Tibial nerve (tissue), 4 donors: ENCODE measurements around the gene FBXL14. TPM values are rescaled to one million over a fixed set of nuclear protein-coding genes. Genes with fewer than 3 reads are reported as not detected.
"Not testable (repeated sequence)": the region's sequence is repeated elsewhere in the genome, so short reads cannot be mapped to it uniquely, and the experiment has no call there.

ENCODE experiments used
- DNase-seq, 2 donors: peaks; one replicate each; pipeline ENCODE4 v3.0.0-alpha.2; 2019; ENCODE audit warnings: low spot score in 2 of 2
- H3K27ac ChIP-seq, 4 donors: fragments of 200-600 bp; sonication (generic) in 3 of 4; one replicate each; pipeline ENCODE4 v1.5.1; 2017 to 2019; ENCODE audit warnings: mild to moderate bottlenecking in 1 of 4
- H3K27me3 ChIP-seq, 2 donors: fragments of 200-600 bp; sonication (generic) in 1 of 2; one replicate each; pipeline versions ENCODE4 v1.5.1 to v1.6.0; 2017 to 2019
- H3K36me3 ChIP-seq, 3 donors: fragments of 200-600 bp; sonication (generic); one replicate each; pipeline ENCODE4 v1.5.1; 2018 to 2019
- H3K4me1 ChIP-seq, 4 donors: fragments of 200-600 bp; sonication (generic) in 3 of 4; one replicate each; pipeline ENCODE4 v1.5.1; 2017 to 2019
- H3K4me3 ChIP-seq, 4 donors: fragments of 200-600 bp; sonication (generic) in 3 of 4; one replicate each; pipeline ENCODE4 v1.5.1; 2017 to 2019; ENCODE audit warnings: mild to moderate bottlenecking in 1 of 4, moderate library complexity in 1 of 4
- H3K9me3 ChIP-seq, 4 donors: fragments of 200-600 bp; sonication (generic) in 3 of 4; one replicate each; pipeline ENCODE4 v1.5.1; 2017 to 2019
- CTCF ChIP-seq, 5 experiments: fragments of 200-600 bp in 3 of 5; fragments of 450-650 bp in 2 of 5; sonication (generic) in 3 of 5; IDR thresholded peaks; one replicate each; pipeline ENCODE4 v1.5.1; 2016 to 2019; ENCODE audit warnings: antibody characterized with exemption in 5 of 5, mild to moderate bottlenecking in 3 of 5, moderate library complexity in 2 of 5
- EP300 ChIP-seq, 2 donors: sonication (generic); formaldehyde crosslinking; IDR thresholded peaks; one replicate each; pipeline ENCODE4 v1.6.1; 2017; ENCODE audit warnings: antibody characterized with exemption in 2 of 2, mild to moderate bottlenecking in 1 of 2
- POLR2A ChIP-seq, 2 donors: fragments of 450-650 bp; IDR thresholded peaks; one replicate each; pipeline ENCODE4 v1.6.1; 2017; ENCODE audit warnings: antibody characterized with exemption in 2 of 2, mild to moderate bottlenecking in 2 of 2, moderate library complexity in 2 of 2
- WGBS, 2 donors: methylation state at CpG; one replicate each; pipeline ENCODE4 v1.1.5; 2018; 5-methylcytosine and 5-hydroxymethylcytosine counted together
- total RNA-seq, 4 donors: library from RNA; depleted of rRNA; stranded (reverse); fragments of >200 nt; gene quantifications; one replicate each; pipeline ENCODE4 v1.1.0, GENCODE V29; 2016

The FBXL14 gene
- total RNA-seq, 4 donors from 2014 or later: 11.7 to 21.4 (median 17.3) TPM

DNA sequence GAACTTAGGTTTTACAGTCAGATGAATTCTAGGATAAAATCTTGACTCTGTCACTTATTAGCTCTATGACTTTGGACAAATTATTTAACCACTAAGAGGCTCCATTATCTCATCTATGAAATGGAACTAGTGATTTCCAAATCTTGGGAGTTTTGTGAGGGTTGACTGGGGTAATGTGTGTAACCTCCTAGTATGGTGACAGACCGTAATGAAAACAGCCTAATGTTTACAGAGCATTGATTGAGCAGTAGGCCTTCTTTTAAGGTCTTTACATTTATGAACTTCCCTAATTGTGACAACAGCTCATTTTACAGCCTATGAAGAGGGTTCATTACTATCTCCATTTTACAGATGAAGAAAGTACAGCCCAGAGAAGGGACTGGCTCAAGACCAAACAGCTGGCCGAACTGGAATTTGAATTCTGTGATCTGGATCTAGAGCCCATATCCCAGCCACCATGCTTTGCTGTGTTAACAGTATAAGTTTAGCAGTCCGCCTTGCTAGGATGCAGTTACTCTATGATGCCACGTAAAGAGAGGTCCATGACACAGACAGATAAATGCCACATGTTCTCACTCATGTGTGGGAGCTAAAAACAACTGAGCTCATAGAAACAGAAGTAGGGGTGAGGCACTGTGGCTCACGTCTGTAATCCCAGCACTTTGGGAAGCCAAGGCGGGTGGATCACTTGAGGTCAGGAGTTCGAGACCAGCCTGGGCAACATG is 9.1 kb upstream of the FBXL14 start:
- H3K27ac ChIP-seq: no peak overlapping the region
- 82 to 87% methylated on average over 7 of the region's 7 CpGs for WGBS, 2 donors
- H3K9me3 ChIP-seq: no peaks in the 10 kb centered on the region

DNA sequence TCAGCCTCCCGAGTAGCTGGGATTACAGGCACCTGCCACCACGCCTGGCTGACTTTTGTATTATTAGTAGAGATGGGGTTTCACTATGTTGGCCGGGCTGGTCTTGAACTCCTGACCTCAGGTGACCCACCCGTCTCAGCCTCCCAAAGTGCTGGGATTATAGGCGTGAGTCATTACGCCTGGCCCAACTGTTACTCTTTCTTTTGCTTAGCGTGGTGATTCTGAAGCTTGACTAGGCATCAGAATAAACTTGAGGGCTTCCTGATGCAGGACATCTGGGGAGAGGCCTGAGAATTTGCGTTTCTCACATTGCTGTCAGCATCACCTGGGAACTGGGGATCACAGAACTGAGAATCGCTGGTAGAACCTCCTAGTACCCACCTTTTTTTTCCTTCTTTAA is 8.3 kb upstream of the FBXL14 start:
- 90 to 93% methylated on average over 9 of the region's 9 CpGs for WGBS, 2 donors
- H3K27me3 ChIP-seq, H3K9me3 ChIP-seq, H3K36me3 ChIP-seq, H3K27ac ChIP-seq, DNase-seq, H3K4me3 ChIP-seq: not testable (repeated sequence)
- H3K4me1 ChIP-seq: peaks cover 0 to 32% (median 13%) of the 10 kb centered on the region in 4 donors

More for the DNA sequence above, 9.1 kb upstream of the FBXL14 start:
- no peaks in the 10 kb centered on the region for H3K36me3 ChIP-seq
- no peak overlapping the region for H3K4me3 ChIP-seq
- no peaks in the 10 kb centered on the region for H3K27me3 ChIP-seq
- DNase-seq: no peak
- peaks cover 0 to 39% (median 18%) of the 10 kb centered on the region in 4 donors for H3K4me1 ChIP-seq
- TF ChIP-seq EP300 (IDR thresholded peaks at IDR 0.05) (no peak), CTCF (IDR thresholded peaks at IDR 0.05) (no peak), POLR2A (IDR thresholded peaks at IDR 0.05) (no peak)

GRCh38 chr12:1598757-1599156 is 4.4 kb upstream of the FBXL14 start:
- 96 to 99% methylated on average over 3 of the region's 3 CpGs for WGBS, 2 donors
- no peak for TF ChIP-seq POLR2A (IDR thresholded peaks at IDR 0.05)
- no peak for TF ChIP-seq EP300 (IDR thresholded peaks at IDR 0.05)
- no peak for TF ChIP-seq CTCF (IDR thresholded peaks at IDR 0.05)

GRCh38 chr12:1595690-1596347 is 1.4 kb upstream of the FBXL14 start:
- Histone ChIP-seq H3K27me3 (no peaks in the 10 kb centered on the region), H3K4me3 (peak overlapping the region in 3 of 4 donors; percentile 53 to 69 (median 65)), H3K9me3 (no peaks in the 10 kb centered on the region), H3K27ac (peak overlapping the region; percentile 90 to 98 (median 96)), H3K4me1 (peaks cover 0 to 41% (median 26%) of the 10 kb centered on the region in 4 donors), H3K36me3 (no peaks in the 10 kb centered on the region)
- WGBS, 2 donors: 69 to 71% methylated on average over 9 of the region's 9 CpGs
- DNase-seq: no peak
- TF ChIP-seq POLR2A (IDR thresholded peaks at IDR 0.05) (no peak), EP300 (IDR thresholded peaks at IDR 0.05) (no peak), CTCF (IDR thresholded peaks at IDR 0.05) (no peak)

More at GRCh38 chr12:1598757-1599156, 4.4 kb upstream of the FBXL14 start:
- no peaks in the 10 kb centered on the region for H3K36me3 ChIP-seq
- no peak for DNase-seq
- no peak overlapping the region for H3K4me3 ChIP-seq
- no peaks in the 10 kb centered on the region for H3K27me3 ChIP-seq
- peaks cover 0 to 18% (median 4%) of the 10 kb centered on the region in 4 donors for H3K4me1 ChIP-seq
- no peaks in the 10 kb centered on the region for H3K9me3 ChIP-seq
- H3K27ac ChIP-seq: no peak overlapping the region

DNA sequence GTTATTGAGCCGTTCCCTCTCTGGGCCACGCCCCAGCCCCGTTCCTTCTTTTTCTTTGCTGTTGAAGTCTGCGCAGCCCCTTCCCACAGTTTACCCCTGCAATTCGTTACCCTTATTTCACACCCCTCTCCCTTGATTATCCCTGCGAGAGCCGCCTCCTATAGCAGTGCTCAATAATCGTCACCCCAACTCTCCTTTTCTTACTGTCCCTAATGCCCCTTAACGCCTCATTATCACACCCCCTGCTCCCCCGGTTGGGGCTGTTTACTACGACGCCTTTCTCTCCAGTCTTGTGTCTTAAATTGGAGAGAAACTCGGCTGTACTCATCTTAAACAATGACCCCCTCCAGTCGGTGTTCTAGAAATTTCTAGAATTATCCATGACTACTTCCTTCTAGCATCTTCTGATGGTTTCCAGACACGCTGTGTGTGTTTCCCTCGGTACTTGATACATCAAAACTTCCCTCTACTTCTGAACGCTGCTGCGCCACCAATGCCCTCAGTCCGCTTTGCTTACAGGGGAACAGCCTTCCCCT is 713 bp upstream of the FBXL14 start:
- no peaks in the 10 kb centered on the region for H3K9me3 ChIP-seq
- peak overlapping the region; percentile 44 to 69 (median 59) for H3K4me3 ChIP-seq
- H3K27ac ChIP-seq: peak overlapping the region; percentile 90 to 98 (median 96)
- no peaks in the 10 kb centered on the region for H3K36me3 ChIP-seq
- TF ChIP-seq CTCF (IDR thresholded peaks at IDR 0.05): no peak
- peak in 1 of 2 donors; percentile 82 for TF ChIP-seq EP300 (IDR thresholded peaks at IDR 0.05)
- no peak for TF ChIP-seq POLR2A (IDR thresholded peaks at IDR 0.05)
- 5 to 8% methylated on average over 19 of the region's 19 CpGs for WGBS, 2 donors
- H3K27me3 ChIP-seq: no peaks in the 10 kb centered on the region
- DNase-seq: peak in 1 of 2 donors; percentile 56
- peaks cover 0 to 49% (median 31%) of the 10 kb centered on the region in 4 donors for H3K4me1 ChIP-seq
